ENCODE measurements around the gene DNASE2. TPM values are rescaled to one million over a fixed set of nuclear protein-coding genes. Genes with fewer than 3 reads are reported as not detected.

The DNASE2 gene
- total RNA-seq, 2 donors from 2014 or later: 29.0 to 33.5 TPM

DNA sequence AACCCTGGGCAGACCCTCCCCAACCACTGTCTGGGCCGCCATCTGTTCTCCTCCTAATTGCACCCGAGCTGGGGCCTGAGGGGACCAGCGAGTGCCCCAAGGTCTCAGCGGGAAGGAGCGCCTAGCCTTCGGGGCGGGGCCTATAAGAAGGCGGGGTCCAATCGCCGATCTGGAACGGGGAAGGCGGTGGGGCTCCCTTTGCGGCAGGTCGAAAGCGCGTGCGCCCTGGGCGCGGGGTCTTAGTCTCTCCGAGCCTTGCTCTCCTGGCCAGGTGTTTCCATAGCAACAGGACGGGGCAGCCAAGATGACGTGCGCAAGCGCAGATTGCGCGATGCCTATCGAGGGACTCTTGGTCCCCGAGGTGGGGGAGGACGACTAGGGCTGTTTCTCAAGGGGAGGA, 40.2 kb downstream of the DNASE2 start:
- Histone ChIP-seq H3K27ac (no peak overlapping the region), H3K36me3 (no peaks in the 10 kb centered on the region), H3K9ac (ENCODE audit: low read depth in 2 of 2, low read length in 2 of 2) (no peak overlapping the region), H3K27me3 (peaks cover 36% of the 10 kb centered on the region), H3K9me3 (no peaks in the 10 kb centered on the region), H3K4me3 (peak overlapping the region; percentile 13), H3K4me1 (no peaks in the 10 kb centered on the region)
- TF ChIP-seq, protein P1, sequence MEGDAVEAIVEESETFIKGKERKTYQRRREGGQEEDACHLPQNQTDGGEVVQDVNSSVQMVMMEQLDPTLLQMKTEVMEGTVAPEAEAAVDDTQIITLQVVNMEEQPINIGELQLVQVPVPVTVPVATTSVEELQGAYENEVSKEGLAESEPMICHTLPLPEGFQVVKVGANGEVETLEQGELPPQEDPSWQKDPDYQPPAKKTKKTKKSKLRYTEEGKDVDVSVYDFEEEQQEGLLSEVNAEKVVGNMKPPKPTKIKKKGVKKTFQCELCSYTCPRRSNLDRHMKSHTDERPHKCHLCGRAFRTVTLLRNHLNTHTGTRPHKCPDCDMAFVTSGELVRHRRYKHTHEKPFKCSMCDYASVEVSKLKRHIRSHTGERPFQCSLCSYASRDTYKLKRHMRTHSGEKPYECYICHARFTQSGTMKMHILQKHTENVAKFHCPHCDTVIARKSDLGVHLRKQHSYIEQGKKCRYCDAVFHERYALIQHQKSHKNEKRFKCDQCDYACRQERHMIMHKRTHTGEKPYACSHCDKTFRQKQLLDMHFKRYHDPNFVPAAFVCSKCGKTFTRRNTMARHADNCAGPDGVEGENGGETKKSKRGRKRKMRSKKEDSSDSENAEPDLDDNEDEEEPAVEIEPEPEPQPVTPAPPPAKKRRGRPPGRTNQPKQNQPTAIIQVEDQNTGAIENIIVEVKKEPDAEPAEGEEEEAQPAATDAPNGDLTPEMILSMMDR (IDR thresholded peaks at IDR 0.05): no peak
- intact Hi-C loops (cut with DNase I): no loop called here
- DNase-seq: no peak

DNA sequence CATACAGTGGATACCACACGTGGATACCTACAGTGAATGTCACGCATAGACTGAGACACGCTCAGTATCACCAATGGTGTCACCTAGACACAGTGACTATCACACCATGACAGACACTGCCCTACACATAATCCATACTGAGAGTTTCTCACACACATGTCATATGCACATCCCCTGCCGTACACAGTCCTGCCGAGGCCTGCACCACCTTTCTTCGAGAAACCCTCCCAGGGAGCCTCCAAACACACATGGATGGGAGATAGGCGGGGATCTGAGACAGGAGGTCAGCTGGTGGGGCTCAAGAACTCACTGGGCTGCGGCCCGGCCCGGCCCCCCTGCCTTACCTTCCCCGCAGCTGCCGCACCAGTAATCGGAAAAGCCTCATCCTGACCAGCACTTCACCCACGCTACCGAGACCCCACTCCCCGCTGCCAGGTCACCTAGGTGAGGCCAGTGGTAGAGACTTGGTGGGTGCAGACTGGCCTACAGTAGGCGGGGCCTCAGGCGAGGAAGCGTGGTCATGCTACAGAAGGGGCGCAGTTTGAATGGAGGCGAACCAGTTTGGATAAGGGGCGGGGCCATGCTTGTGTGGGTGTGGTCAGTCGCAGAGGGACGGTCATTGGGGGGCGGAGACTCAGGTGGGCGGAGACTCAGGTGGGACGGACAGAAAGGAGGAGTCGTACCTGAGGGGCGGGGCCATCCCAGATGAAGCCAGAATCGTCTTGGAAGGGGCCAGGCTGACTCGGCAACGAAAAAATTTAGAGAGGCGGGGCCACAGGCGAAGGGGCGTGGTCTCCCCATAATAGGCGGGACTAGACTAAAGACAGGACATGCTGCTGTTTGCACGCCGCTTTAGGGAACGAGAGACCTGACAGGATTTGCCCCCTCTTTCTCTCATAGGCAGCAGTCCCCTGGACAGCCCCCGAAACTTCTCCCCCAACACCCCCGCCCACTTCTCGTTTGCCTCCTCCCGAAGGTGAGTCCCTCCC, 40.9 kb downstream of the DNASE2 start:
- Histone ChIP-seq H3K27me3 (peaks cover 43% of the 10 kb centered on the region), H3K9ac (ENCODE audit: low read depth in 2 of 2, low read length in 2 of 2) (no peak overlapping the region), H3K9me3 (no peaks in the 10 kb centered on the region), H3K27ac (no peak overlapping the region), H3K4me3 (peak overlapping the region; percentile 13), H3K4me1 (no peaks in the 10 kb centered on the region), H3K36me3 (no peaks in the 10 kb centered on the region)
- intact Hi-C loops (cut with DNase I): no loop called here
- DNase-seq: peak; percentile 91
- TF ChIP-seq, protein P1 (IDR thresholded peaks at IDR 0.05): no peak

DNA sequence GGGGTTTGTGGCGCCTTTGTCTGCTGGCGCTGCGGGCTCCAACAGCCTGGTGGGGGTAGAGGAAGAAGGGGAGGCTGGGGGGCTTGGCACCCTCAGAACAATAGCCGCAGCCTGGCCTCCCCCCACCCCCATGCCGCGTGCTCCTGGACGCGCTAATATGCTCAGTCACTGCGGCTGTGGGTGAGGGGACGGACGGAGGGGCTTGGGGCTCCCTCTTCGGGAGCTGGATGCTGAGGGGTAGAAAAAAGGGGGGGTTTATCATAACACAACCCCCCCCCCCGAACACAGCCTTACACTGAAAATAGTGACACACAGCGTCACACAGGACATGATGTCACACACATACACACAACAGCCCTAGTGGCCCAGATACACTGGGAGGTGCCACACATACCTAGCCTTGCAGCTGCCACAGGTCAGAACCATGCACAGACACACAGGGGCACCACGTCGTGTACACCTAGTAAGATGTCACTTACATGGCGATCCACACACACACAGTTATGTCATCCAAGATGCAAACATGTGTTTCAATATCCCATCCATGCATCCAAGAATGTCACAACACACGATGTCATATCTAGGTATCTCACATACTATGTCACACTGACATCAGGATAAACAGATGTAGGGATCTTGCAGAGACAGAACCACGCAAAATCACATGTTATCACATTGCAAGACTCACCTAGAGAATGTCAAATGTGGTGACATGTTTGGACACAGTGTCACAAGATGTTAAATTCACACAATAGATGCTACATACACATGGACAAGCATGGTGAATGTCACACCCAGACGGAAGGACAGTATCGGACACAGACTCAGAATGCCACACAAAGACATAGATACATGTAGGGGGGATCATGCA, 42.1 kb downstream of the DNASE2 start:
- Histone ChIP-seq H3K9me3 (no peaks in the 10 kb centered on the region), H3K9ac (ENCODE audit: low read depth in 2 of 2, low read length in 2 of 2) (no peak overlapping the region), H3K36me3 (no peaks in the 10 kb centered on the region), H3K27me3 (peaks cover 56% of the 10 kb centered on the region), H3K4me1 (peaks cover under 1% of the 10 kb centered on the region), H3K4me3 (no peak overlapping the region), H3K27ac (no peak overlapping the region)
- DNase-seq: no peak
- TF ChIP-seq, protein P1 (IDR thresholded peaks at IDR 0.05): no peak
- intact Hi-C loops (cut with DNase I): no loop called here

DNA sequence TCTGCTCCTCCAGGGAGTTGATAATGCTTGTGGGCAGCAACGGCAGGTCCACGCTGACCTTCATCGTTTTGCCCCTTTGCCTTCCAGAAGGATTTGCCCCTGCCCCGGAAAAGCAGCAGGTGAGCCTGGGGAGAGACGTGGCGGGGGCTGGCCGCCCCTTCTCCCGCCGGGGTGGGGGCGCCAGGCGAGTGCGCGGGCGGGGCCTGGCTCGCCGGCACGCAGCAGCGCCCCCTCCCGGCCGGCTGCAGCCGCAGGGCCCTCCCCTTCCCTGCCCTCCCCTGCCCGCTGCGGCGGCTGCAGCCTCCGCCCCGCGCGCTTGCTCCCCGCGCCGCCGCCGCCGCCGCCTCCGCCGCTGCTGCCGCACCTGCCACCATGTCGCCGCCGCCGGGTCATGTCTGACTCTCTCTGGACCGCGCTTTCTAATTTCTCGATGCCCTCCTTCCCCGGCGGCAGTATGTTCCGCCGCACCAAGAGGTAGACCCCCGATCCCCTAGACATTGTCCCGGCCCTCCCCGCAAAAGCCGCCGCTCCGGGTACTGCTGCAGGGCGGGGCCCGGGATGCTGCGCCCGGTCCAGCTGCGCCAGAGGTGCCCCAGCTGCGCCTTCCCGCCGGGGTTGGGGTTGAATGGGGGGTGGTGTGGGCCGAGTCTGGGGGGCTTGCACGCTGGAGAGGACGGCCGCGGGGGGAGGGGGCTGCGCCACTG, 42.9 kb downstream of the DNASE2 start, which contains the start of gene MAST1:
Gene MAST1, plus strand, starts transcription at position 334 of the 704 bp plus-strand sequence. Its CDS starts 58 bp downstream, at position 392.
- TF ChIP-seq, protein P1 (IDR thresholded peaks at IDR 0.05): no peak
- Histone ChIP-seq H3K27ac (no peak within 1 kb of the TSS), H3K9ac (ENCODE audit: low read depth in 2 of 2, low read length in 2 of 2) (peak within 1 kb of the TSS in 1 of 2 donors; percentile 24), H3K4me1 (peaks cover 4% of the 10 kb centered on the region), H3K27me3 (peaks cover 62% of the 10 kb centered on the region), H3K9me3 (no peaks in the 10 kb centered on the region), H3K4me3 (no peak within 1 kb of the TSS), H3K36me3 (no peaks in the 10 kb centered on the region)
- intact Hi-C loops (cut with DNase I): no loop called here
- peak; percentile 40 for DNase-seq

DNA sequence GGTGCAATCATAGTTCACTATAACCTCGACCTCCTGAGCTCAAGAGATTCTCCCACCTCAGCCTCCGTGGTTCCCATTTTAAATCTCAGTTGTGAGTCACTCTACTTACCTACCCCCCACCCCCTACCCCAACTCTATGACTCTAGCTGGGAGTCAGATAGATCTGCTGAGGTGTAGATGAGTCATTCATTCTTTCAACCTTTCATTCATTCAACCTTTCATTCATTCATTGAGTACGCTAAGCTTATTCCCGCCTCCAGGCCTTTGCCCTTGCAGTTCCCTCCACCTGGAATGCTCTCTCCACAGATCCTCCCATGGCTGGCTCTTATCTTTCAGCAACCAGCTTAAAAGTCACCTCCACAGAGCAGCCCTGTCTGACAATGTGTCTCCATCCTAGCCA, 44.0 kb downstream of the DNASE2 start:
- no peaks in the 10 kb centered on the region for H3K9me3 ChIP-seq
- no peak overlapping the region for H3K27ac ChIP-seq
- peaks cover 73% of the 10 kb centered on the region for H3K27me3 ChIP-seq
- no peak for DNase-seq
- TF ChIP-seq, protein P1 (IDR thresholded peaks at IDR 0.05): no peak
- no peaks in the 10 kb centered on the region for H3K36me3 ChIP-seq
- no peak overlapping the region for H3K9ac ChIP-seq (ENCODE audit: low read depth in 2 of 2, low read length in 2 of 2)
- intact Hi-C loops (cut with DNase I): no loop called here
- peaks cover 4% of the 10 kb centered on the region for H3K4me1 ChIP-seq
- no peak overlapping the region for H3K4me3 ChIP-seq
